GM18909 (cell line): ENCODE measurements around the gene FRMPD3.

ENCODE experiments used
- ATAC-seq: cut with Tn5 transposase; IDR thresholded peaks from one replicate; pipeline ENCODE4 v1.9.1; 2021; ENCODE audit warnings: mild to moderate bottlenecking; ENCODE audit not compliant: unreplicated experiment, poor library complexity

FRMPD3 gene

DNA sequence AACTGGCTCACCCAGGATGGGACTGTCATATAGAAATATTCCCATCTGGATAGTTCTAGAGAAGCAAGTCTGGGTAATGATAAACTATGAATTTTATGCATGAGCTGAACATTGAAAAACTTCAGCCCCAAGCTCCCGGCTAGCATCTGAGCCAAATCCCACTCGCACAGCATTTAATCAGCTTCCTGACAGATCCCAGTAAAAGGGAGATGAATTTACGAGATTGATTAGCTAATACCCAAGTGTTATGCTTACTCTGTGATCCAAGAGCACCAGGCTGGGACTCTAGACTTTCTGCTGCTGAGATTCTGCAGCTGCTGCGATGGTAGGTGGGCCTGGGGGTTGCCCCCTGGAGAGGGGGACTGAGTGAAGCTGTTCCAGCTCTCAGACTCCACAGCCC lies 28.0 kb downstream of the FRMPD3 start:
- ATAC-seq: no peak

GRCh38 chrX:107480272-107480671 lies 30.8 kb downstream of the FRMPD3 start:
- no peak for ATAC-seq

DNA sequence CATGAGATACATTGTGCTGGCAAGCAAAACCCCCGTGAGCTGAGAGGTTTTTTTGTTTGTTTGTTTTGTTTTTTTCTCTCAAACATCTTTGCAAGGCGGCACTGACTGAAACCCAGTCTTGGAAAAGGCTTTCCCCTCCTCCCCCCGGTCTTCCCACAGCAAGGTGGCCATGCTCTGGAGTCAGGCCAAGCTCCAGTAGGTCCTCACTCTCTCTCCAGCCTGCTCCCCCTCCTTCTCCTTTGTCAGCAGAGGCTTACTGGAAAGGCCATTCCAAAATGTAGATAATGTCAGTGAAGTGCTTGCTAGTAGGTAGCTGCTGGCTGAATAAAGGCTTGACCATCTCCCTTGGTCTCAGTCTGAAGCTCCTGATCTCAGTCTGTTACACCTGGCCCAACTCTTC lies 32.6 kb downstream of the FRMPD3 start:
- ATAC-seq: no peak

DNA sequence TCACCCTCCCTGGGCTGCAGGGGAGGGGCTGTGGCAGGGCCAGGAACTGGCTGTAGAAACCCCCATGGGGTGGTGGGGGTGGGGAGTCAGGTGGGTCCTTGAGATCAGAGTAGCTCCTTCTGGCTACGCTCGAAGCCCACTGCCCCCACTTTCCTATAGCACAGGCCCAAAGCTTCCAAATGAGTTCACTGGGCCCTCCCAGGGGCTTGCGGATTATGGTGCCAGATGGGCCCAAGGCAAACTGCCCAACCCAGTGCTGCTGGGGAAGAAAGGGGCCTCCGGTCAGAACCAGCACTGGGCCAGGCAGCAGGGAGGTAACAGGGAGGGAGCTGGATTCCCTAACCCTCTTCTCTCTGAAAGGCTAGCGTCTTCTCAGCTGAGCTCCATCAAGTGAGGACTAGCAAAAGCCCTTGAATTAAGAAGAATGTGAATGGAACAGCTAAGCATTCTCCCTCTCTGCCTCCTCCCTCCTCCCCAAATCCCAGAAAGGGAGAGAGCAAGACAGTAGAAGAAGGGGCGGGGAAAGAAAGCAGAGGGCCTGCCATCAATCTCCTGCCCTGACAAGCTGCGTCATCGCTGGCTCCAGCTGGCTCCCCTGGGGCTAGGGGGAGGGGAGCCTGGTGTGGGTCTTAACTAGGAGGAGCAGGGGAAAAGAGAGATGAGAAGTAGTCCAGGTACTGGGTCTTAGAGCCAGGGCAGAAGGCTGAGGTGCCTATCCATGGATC lies 34.7 kb downstream of the FRMPD3 start:
- no peak for ATAC-seq

GRCh38 chrX:107485013-107485412 lies 35.6 kb downstream of the FRMPD3 start:
- no peak for ATAC-seq

- ATAC-seq: no peak
Observed at GRCh38 chrX:107493141-107493540, 43.7 kb downstream of the FRMPD3 start.

DNA sequence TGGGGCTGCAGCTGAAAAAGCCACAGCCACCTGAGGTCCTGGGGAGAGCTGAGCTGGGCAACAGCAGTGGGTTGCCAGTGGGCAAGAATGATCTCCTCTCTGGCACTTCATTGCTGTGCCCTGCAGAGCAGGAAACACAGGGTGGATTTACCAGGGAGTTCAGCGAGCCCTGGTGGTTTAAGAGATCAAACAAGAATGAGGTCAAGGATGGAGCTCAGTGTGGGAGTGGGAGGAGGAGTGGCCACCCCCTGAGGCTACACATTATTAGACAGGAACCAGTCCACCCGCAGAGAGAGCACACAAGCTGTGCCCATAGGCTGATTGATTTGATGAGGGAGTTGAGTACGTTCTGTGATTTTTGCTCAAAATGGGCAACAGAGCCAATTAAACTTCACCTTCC lies 47.3 kb downstream of the FRMPD3 start:
- no peak for ATAC-seq
